Mesothelial cell of epicardium (in vitro differentiated cells): Measurements from ENCODE around the gene REELD1. TPM values are rescaled to one million over a fixed set of nuclear protein-coding genes. Genes with fewer than 3 reads are reported as not detected.

Experiments
- DNase-seq, 2 experiments: peaks; one replicate each; pipeline ENCODE4 v3.0.0; 2021; ENCODE audit warnings: low spot score in 2 of 2; ENCODE audit not compliant: unreplicated experiment in 2 of 2
- H3K27ac Mint-ChIP-seq: 2 replicates; pipeline ENCODE4 v1.8.0; 2021; ENCODE audit warnings: mixed read lengths
- H3K27me3 Mint-ChIP-seq: 2 replicates; pipeline ENCODE4 v1.8.0; 2021; ENCODE audit warnings: low read depth, mixed read lengths
- H3K36me3 Mint-ChIP-seq: 2 replicates; pipeline ENCODE4 v1.8.0; 2021; ENCODE audit warnings: mixed read lengths
- H3K4me1 Mint-ChIP-seq: 2 replicates; pipeline ENCODE4 v1.8.0; 2021; ENCODE audit warnings: mixed read lengths
- H3K4me3 Mint-ChIP-seq: 2 replicates; pipeline ENCODE4 v1.8.0; 2021; ENCODE audit warnings: mild to moderate bottlenecking, moderate library complexity, mixed read lengths
- H3K9me3 Mint-ChIP-seq: 2 replicates; pipeline ENCODE4 v1.8.0; 2021; ENCODE audit warnings: mixed read lengths
- total RNA-seq: library from RNA; stranded (reverse); gene quantifications from 3 replicates; pipeline ENCODE4 v1.2.1, GENCODE V29; 2021
- TF ChIP-seq, protein P1 (sequence below): fragments of 200-600 bp; sonication (generic); IDR thresholded peaks from one replicate; pipeline ENCODE4 v1.5.0; 2021; ENCODE audit warnings: antibody characterized with exemption; ENCODE audit not compliant: unreplicated experiment

REELD1 gene
- total RNA-seq, 1 donor from 2014 or later = 0.13 TPM

- Mint-ChIP-seq H3K4me3 (no peak overlapping the region), H3K4me1 (no peaks in the 10 kb centered on the region), H3K27ac (no peak overlapping the region), H3K27me3 (peaks cover 7% of the 10 kb centered on the region), H3K36me3 (no peaks in the 10 kb centered on the region), H3K9me3 (no peaks in the 10 kb centered on the region)
- DNase-seq = no peak
- TF ChIP-seq, protein P1, sequence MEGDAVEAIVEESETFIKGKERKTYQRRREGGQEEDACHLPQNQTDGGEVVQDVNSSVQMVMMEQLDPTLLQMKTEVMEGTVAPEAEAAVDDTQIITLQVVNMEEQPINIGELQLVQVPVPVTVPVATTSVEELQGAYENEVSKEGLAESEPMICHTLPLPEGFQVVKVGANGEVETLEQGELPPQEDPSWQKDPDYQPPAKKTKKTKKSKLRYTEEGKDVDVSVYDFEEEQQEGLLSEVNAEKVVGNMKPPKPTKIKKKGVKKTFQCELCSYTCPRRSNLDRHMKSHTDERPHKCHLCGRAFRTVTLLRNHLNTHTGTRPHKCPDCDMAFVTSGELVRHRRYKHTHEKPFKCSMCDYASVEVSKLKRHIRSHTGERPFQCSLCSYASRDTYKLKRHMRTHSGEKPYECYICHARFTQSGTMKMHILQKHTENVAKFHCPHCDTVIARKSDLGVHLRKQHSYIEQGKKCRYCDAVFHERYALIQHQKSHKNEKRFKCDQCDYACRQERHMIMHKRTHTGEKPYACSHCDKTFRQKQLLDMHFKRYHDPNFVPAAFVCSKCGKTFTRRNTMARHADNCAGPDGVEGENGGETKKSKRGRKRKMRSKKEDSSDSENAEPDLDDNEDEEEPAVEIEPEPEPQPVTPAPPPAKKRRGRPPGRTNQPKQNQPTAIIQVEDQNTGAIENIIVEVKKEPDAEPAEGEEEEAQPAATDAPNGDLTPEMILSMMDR = no peak
These were observed 10.1 kb downstream of the REELD1 start for GRCh38 chr4:146224326-146224966.

- H3K4me1 Mint-ChIP-seq = no peaks in the 10 kb centered on the region
- H3K9me3 Mint-ChIP-seq = peaks cover 8% of the 10 kb centered on the region
- H3K27ac Mint-ChIP-seq = no peak overlapping the region
- TF ChIP-seq, protein P1 = no peak
- DNase-seq = no peak
- peaks cover 14% of the 10 kb centered on the region for H3K27me3 Mint-ChIP-seq
- no peak overlapping the region for H3K4me3 Mint-ChIP-seq
- no peaks in the 10 kb centered on the region for H3K36me3 Mint-ChIP-seq
These were observed 15.1 kb downstream of the REELD1 start for GRCh38 chr4:146229406-146229805.

GRCh38 chr4:146232131-146232722 lies 17.9 kb downstream of the REELD1 start:
- Mint-ChIP-seq H3K36me3 (no peaks in the 10 kb centered on the region), H3K27me3 (peaks cover 21% of the 10 kb centered on the region), H3K9me3 (peaks cover 8% of the 10 kb centered on the region), H3K4me3 (no peak overlapping the region), H3K4me1 (no peaks in the 10 kb centered on the region), H3K27ac (no peak overlapping the region)
- TF ChIP-seq, protein P1 = no peak
- DNase-seq = no peak

DNA sequence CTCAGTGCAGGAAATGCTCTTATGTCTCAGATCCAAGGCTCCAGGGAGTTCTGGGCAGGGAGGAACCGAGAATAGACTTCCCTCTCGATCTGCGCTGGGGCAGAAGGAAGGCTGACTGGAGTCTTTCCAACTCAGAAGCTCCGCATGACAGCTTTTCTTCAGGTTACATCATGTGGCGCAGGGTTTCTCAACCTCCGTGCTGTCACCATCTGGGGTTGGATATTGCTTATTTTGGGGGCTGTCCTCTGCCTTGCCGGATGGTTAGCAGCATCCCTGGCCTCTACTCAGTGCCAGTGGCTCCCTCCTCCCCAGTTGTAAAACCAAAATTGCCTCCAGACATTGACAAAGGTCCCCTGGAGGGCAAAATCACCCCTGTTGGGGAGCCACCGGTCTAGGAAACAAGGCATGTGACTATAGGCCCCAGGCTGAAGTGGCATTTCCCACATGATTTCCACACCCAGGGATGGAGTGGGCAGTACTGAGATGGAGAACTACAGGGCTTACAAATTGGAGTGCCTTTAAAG lies 21.4 kb downstream of the REELD1 start:
- H3K27me3 Mint-ChIP-seq = peaks cover 11% of the 10 kb centered on the region
- TF ChIP-seq, protein P1 = no peak
- no peaks in the 10 kb centered on the region for H3K36me3 Mint-ChIP-seq
- no peak overlapping the region for H3K4me3 Mint-ChIP-seq
- H3K9me3 Mint-ChIP-seq = peaks cover 8% of the 10 kb centered on the region
- no peaks in the 10 kb centered on the region for H3K4me1 Mint-ChIP-seq
- no peak overlapping the region for H3K27ac Mint-ChIP-seq
- no peak for DNase-seq

- Mint-ChIP-seq H3K27me3 (peaks cover 11% of the 10 kb centered on the region), H3K27ac (no peak overlapping the region), H3K9me3 (peaks cover 8% of the 10 kb centered on the region), H3K4me1 (peaks cover 3% of the 10 kb centered on the region), H3K4me3 (no peak overlapping the region), H3K36me3 (no peaks in the 10 kb centered on the region)
- DNase-seq = no peak
- TF ChIP-seq, protein P1 = no peak
These were observed 21.9 kb downstream of the REELD1 start for GRCh38 chr4:146236216-146236615.
